GM12878 (cell line): ENCODE measurements around the gene UGT1A7.

Source experiments
- CHD2 ChIP-seq: IDR thresholded peaks from 2 replicates; pipeline ENCODE4 v1.6.1; 2011; ENCODE audit warnings: low read depth, low read length, improper control_type of control experiment, borderline replicate concordance
- CTCF ChIP-seq, 3 experiments: IDR thresholded peaks in 2 of 3; conservative IDR thresholded peaks in 1 of 3; 2 replicates each; pipeline ENCODE4 v1.5.1; 2011; ENCODE audit warnings: low read depth in 3 of 3, low read length in 3 of 3, mild to moderate bottlenecking in 3 of 3, control low read depth in 2 of 3, moderate library complexity in 2 of 3, inconsistent platforms in 1 of 3, mixed read lengths in 1 of 3; ENCODE audit not compliant: control insufficient read depth in 2 of 3, insufficient read depth in 1 of 3; ENCODE audit errors: extremely low read depth in 1 of 3
- EZH2 ChIP-seq: IDR thresholded peaks from 2 replicates; pipeline ENCODE4 v1.6.1; 2012; ENCODE audit warnings: low read depth, mild to moderate bottlenecking, control low read depth, inconsistent platforms, low read length, borderline replicate concordance; ENCODE audit not compliant: control insufficient read depth
- JUND ChIP-seq: IDR thresholded peaks from 2 replicates; pipeline ENCODE4 v1.6.1; 2012; ENCODE audit warnings: low read depth, mild to moderate bottlenecking, low read length, improper control_type of control experiment, moderate library complexity
- REST ChIP-seq: IDR thresholded peaks from 2 replicates; pipeline ENCODE4 v1.6.1; 2012; ENCODE audit warnings: mild to moderate bottlenecking, low read depth, low read length
- SIN3A ChIP-seq: IDR thresholded peaks from 2 replicates; pipeline ENCODE4 v1.6.1; 2012; ENCODE audit warnings: low read depth, low read length, improper control_type of control experiment
- SIX5 ChIP-seq: IDR thresholded peaks from 2 replicates; pipeline ENCODE4 v1.6.1; 2011; ENCODE audit warnings: mild to moderate bottlenecking, low read depth, low read length, moderate library complexity; ENCODE audit not compliant: severe bottlenecking
- SP1 ChIP-seq: IDR thresholded peaks from one replicate; pipeline ENCODE4 v1.6.1; 2011; ENCODE audit warnings: low read depth, low read length
- SREBF2 ChIP-seq: IDR thresholded peaks from 2 replicates; pipeline ENCODE4 v1.6.1; 2012; ENCODE audit warnings: mild to moderate bottlenecking, low read length
- TAF1 ChIP-seq: IDR thresholded peaks from 2 replicates; pipeline ENCODE4 v1.6.1; 2011; ENCODE audit warnings: mild to moderate bottlenecking, low read depth, low read length, borderline replicate concordance
- TCF7 ChIP-seq: IDR thresholded peaks from 2 replicates; pipeline ENCODE4 v1.6.1; 2014; ENCODE audit warnings: antibody characterized with exemption, borderline replicate concordance
- USF2 ChIP-seq: IDR thresholded peaks from 2 replicates; pipeline ENCODE4 v1.6.1; 2011; ENCODE audit warnings: low read depth, low read length, improper control_type of control experiment, borderline replicate concordance
- ZNF274 ChIP-seq: IDR thresholded peaks from one replicate; pipeline ENCODE4 v1.8.0; 2011; ENCODE audit not compliant: insufficient read length, insufficient read depth

DNA sequence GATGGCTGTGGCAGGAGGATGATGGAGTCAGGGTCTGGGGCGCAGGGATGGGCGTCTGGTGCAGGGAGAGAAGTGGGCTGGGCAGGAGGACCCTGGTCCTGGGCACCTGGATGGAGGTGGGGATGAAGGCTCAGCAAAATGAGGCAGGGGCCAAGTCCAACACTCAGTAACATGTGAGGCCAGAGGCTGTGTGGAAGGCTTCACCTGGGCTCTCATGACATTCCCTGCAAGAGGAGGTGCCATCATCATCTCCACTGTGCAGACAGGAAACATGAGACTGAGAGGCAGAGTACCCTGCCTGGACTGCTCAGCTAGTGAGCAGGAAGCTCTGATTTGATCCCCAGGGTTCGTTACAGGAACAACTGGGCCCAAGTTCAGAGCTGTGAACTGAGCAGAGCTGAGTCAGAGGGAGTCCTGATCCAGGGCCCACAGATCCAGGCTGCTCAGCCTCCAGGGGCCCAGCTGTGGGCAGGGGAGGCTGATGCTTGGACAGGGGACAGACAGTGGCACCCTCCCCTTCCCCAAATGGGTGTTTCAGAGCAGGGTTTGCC, 135.7 kb downstream of the UGT1A7 start:
- TF ChIP-seq REST (no peak), SIN3A (no peak), JUND (no peak), TCF7 (no peak), EZH2 (no peak), CTCF (IDR thresholded peaks at IDR 0.05 in 2 of 3, conservative IDR thresholded peaks at IDR 0.05 in 1 of 3; ENCODE audit: control insufficient read depth in 2 of 3, extremely low read depth in 1 of 3, insufficient read depth in 1 of 3, low read depth in 3 of 3, low read length in 3 of 3) (no peak), CHD2 (no peak), TAF1 (no peak), SP1 (no peak), SIX5 (no peak), USF2 (no peak), SREBF2 (no peak), ZNF274 (no peak)
